HepG2 (cell line): ENCODE measurements around the gene CUL5. TPM values are rescaled to one million over a fixed set of nuclear protein-coding genes. Genes with fewer than 3 reads are reported as not detected.

Experiments
- AGO1 ChIP-seq: fragments of 200-400 bp; formaldehyde crosslinking; IDR thresholded peaks from 2 replicates; pipeline ENCODE4 v1.6.1; 2017; ENCODE audit warnings: mild to moderate bottlenecking, low read depth, low read length, moderate library complexity; ENCODE audit not compliant: poor library complexity, severe bottlenecking
- HDAC6 ChIP-seq: fragments of 200-600 bp; sonication (generic); IDR thresholded peaks from 2 replicates; pipeline ENCODE4 v1.7.0; 2017; ENCODE audit warnings: mild to moderate bottlenecking, antibody characterized with exemption, low read length, low read depth
- ISL2 ChIP-seq: sonication (generic); formaldehyde crosslinking; IDR thresholded peaks from 2 replicates; pipeline ENCODE4 v1.5.0; 2020; ENCODE audit warnings: missing genetic modification reagents
- KDM3A ChIP-seq: IDR thresholded peaks from 2 replicates; pipeline ENCODE4 v1.6.1; 2018; ENCODE audit warnings: low read depth, missing compliant biosample characterization
- NR2F2 ChIP-seq: IDR thresholded peaks from 2 replicates; pipeline ENCODE4 v1.6.1; 2012; ENCODE audit warnings: low read depth, inconsistent platforms, borderline replicate concordance
- PHB2 ChIP-seq: fragments of 450-650 bp; IDR thresholded peaks from 2 replicates; pipeline ENCODE4 v1.6.1; 2018; ENCODE audit not compliant: partially characterized antibody
- SRSF1 ChIP-seq: fragments of 200-400 bp; formaldehyde crosslinking; optimal IDR thresholded peaks from 2 replicates; pipeline ENCODE3; 2017; ENCODE audit warnings: mild to moderate bottlenecking, low read depth, low read length, moderate library complexity
- TCF7 ChIP-seq: sonication (generic); IDR thresholded peaks from 2 replicates; pipeline ENCODE4 v1.6.1; 2016; ENCODE audit warnings: antibody characterized with exemption, low read depth
- ZNF264 ChIP-seq: sonication (generic); formaldehyde crosslinking; IDR thresholded peaks from 2 replicates; pipeline ENCODE4 v1.4.0; 2020; ENCODE audit warnings: missing genetic modification reagents
- ZNF432 ChIP-seq: sonication (generic); formaldehyde crosslinking; IDR thresholded peaks from 2 replicates; pipeline ENCODE4 v1.5.0; 2020; ENCODE audit warnings: missing genetic modification reagents, mild to moderate bottlenecking, borderline replicate concordance
- ZNF878 ChIP-seq: sonication (generic); formaldehyde crosslinking; IDR thresholded peaks from 2 replicates; pipeline ENCODE4 v1.8.1; 2023; ENCODE audit warnings: mild to moderate bottlenecking, missing genetic modification reagents, moderate library complexity
- ZSCAN22 ChIP-seq: sonication (generic); formaldehyde crosslinking; IDR thresholded peaks from 2 replicates; pipeline ENCODE4 v1.4.0; 2020; ENCODE audit warnings: mild to moderate bottlenecking, missing genetic modification reagents
- polyA plus RNA-seq, 8 experiments: library from polyadenylated mRNA; depleted of rRNA in 3 of 8; stranded (reverse) in 7 of 8; unstranded in 1 of 8; fragments of >200 nt; fragmentation: Illumina TruSeq in 4 of 8; extraction: Trizol in 4 of 8; gene quantifications; 2 replicates each; pipeline versions ENCODE4 v1.2.1 to v1.2.3, GENCODE V29; 2011 to 2016; ENCODE audit warnings: low read depth in 4 of 8, missing spikeins in 1 of 8, mixed read lengths in 1 of 8; ENCODE audit not compliant: insufficient read depth in 1 of 8
- total RNA-seq, 5 experiments: library from RNA; depleted of rRNA; stranded (reverse); fragments of >200 nt; fragmentation: Illumina TruSeq; extraction: Trizol; gene quantifications; 2 replicates each; pipeline ENCODE4 v1.2.3, GENCODE V29; 2016; ENCODE audit warnings: low read depth in 1 of 5
- TF ChIP-seq, protein P1 (sequence below): sonication (generic); formaldehyde crosslinking; IDR thresholded peaks from 2 replicates; pipeline ENCODE4 v1.5.0; 2020; ENCODE audit warnings: missing genetic modification reagents
- TF ChIP-seq, protein P2 (sequence below): sonication (generic); formaldehyde crosslinking; IDR thresholded peaks from 2 replicates; pipeline ENCODE4 v1.5.1; 2020; ENCODE audit warnings: missing genetic modification reagents, mild to moderate bottlenecking, borderline replicate concordance
- TF ChIP-seq, protein P3 (sequence below): sonication (generic); formaldehyde crosslinking; conservative IDR thresholded peaks from 2 replicates; pipeline ENCODE4 v1.4.0; 2020; ENCODE audit warnings: missing genetic modification reagents
- TF ChIP-seq, protein P4 (sequence below): sonication (generic); formaldehyde crosslinking; IDR thresholded peaks from 2 replicates; pipeline ENCODE4 v1.8.0; 2022; ENCODE audit warnings: missing genetic modification reagents, low read depth, mild to moderate bottlenecking, borderline replicate concordance
- TF ChIP-seq, protein P5 (sequence below): sonication (generic); formaldehyde crosslinking; IDR thresholded peaks from 2 replicates; pipeline ENCODE4 v1.4.0; 2020; ENCODE audit warnings: missing genetic modification reagents, mild to moderate bottlenecking, borderline replicate concordance
- TF ChIP-seq, protein P6 (sequence below): sonication (generic); formaldehyde crosslinking; conservative IDR thresholded peaks from 2 replicates; pipeline ENCODE4 v1.5.0; 2020; ENCODE audit warnings: missing genetic modification reagents
- TF ChIP-seq, protein P7 (sequence below): sonication (generic); formaldehyde crosslinking; IDR thresholded peaks from 2 replicates; pipeline ENCODE4 v1.5.1; 2020; ENCODE audit warnings: mild to moderate bottlenecking, missing genetic modification reagents, moderate library complexity

The CUL5 gene
- total and polyA plus RNA-seq, 2 of the 13 experiments (the other 11 are each of a cell fraction or from before 2014, with no cell fraction given), result 7.0 to 24.7 TPM

DNA sequence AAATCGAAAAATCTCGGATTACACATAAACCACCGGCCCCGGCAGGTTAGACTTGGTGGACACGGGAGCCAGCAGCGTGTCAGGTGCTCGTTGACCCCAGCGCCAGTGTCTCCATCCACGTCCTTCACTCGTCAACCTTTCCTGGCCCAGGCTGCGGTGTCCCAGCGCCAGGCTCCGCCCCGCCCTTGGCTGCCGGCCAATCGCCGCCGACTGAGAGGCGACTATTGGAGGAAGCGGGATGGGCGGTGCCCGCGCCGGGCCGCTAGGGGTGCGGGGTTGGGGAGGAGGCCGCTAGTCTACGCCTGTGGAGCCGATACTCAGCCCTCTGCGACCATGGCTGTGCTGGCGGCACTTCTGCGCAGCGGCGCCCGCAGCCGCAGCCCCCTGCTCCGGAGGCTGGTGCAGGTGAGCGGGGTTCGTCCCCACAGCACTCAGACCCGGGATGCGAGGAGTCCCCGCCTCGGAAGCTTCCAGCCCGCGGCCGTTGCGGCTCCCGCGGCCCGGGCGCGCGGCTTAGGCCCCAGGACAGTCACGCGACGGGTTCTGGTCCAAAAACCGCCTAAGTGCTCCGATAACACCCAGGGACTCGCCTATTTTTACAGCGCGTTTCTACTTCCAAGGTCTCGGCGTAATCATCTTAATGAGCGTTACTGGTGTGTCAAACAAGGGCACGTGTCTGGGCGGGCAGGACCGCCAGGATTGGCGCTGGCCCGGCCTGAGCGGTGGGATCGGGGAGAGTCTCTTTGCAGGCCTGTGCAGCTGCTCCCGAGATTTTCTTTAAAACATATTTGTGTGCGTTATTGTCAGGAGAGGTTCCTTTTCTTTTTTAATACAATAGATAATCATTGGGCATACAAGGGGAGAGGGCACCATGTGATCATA lies 112.8 kb downstream of the CUL5 start, which contains the start of gene ACAT1 (continued):
- TF ChIP-seq ZNF878 (CRISPR knock-in tag) (no peak), TCF7 (no peak), NR2F2 (0 out of 2 replicates have a peak, but pooled peaks have one; percentile 34), SRSF1 (no peak), AGO1 (no peak), ZNF432 (CRISPR knock-in tag) (no peak), ZNF264 (CRISPR knock-in tag) (peak; percentile 13; the same call in 1 of the 2 replicates), ISL2 (CRISPR knock-in tag) (0 out of 2 replicates have a peak, but pooled peaks have one; percentile 11), PHB2 (no peak), ZSCAN22 (no peak), KDM3A (CRISPR knock-in tag) (peak; percentile 83; the same call in 1 of the 2 replicates), HDAC6 (no peak)
- TF ChIP-seq, protein P1, sequence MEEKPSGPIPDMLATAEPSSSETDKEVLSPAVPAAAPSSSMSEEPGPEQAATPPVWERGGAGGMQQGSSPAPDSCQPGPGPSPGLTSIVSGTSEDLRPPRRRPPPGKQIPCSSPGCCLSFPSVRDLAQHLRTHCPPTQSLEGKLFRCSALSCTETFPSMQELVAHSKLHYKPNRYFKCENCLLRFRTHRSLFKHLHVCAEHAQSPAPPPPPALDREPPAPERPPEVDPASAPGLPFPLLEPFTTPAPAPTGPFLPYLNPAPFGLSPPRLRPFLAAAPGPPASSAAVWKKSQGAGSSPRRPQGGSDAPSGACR (CRISPR knock-in tag), result peak; percentile 36; the same call in 1 of the 2 replicates
- TF ChIP-seq, protein P2, sequence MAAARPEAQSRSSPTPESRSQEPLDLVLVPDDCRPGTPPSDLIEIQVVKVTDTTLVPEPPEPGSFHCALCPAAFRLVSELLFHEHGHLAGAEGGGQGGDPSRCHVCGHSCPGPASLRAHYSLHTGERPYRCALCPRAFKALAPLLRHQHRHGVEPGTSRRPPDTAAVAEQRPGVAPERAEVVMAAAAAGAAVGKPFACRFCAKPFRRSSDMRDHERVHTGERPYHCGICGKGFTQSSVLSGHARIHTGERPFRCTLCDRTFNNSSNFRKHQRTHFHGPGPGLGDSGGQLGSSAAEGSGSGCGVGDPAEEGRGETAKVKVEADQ, result peak; percentile 76
- TF ChIP-seq, protein P3, sequence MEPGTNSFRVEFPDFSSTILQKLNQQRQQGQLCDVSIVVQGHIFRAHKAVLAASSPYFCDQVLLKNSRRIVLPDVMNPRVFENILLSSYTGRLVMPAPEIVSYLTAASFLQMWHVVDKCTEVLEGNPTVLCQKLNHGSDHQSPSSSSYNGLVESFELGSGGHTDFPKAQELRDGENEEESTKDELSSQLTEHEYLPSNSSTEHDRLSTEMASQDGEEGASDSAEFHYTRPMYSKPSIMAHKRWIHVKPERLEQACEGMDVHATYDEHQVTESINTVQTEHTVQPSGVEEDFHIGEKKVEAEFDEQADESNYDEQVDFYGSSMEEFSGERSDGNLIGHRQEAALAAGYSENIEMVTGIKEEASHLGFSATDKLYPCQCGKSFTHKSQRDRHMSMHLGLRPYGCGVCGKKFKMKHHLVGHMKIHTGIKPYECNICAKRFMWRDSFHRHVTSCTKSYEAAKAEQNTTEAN (CRISPR knock-in tag), result 0 out of 2 replicates have a peak, but pooled peaks have one; percentile 45
- TF ChIP-seq, protein P4, sequence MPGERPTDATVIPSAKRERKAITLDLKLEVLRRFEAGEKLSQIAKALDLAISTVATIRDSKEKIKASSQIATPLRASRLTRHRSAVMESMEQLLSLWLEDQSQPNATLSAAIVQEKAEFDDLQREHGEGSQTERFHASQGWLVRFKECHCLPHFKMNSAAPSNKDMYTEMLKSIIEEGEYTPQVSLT, result no peak
- TF ChIP-seq, protein P5, sequence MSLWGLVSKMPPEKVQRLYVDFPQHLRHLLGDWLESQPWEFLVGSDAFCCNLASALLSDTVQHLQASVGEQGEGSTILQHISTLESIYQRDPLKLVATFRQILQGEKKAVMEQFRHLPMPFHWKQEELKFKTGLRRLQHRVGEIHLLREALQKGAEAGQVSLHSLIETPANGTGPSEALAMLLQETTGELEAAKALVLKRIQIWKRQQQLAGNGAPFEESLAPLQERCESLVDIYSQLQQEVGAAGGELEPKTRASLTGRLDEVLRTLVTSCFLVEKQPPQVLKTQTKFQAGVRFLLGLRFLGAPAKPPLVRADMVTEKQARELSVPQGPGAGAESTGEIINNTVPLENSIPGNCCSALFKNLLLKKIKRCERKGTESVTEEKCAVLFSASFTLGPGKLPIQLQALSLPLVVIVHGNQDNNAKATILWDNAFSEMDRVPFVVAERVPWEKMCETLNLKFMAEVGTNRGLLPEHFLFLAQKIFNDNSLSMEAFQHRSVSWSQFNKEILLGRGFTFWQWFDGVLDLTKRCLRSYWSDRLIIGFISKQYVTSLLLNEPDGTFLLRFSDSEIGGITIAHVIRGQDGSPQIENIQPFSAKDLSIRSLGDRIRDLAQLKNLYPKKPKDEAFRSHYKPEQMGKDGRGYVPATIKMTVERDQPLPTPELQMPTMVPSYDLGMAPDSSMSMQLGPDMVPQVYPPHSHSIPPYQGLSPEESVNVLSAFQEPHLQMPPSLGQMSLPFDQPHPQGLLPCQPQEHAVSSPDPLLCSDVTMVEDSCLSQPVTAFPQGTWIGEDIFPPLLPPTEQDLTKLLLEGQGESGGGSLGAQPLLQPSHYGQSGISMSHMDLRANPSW (CRISPR knock-in tag), result no peak
- TF ChIP-seq, protein P6, sequence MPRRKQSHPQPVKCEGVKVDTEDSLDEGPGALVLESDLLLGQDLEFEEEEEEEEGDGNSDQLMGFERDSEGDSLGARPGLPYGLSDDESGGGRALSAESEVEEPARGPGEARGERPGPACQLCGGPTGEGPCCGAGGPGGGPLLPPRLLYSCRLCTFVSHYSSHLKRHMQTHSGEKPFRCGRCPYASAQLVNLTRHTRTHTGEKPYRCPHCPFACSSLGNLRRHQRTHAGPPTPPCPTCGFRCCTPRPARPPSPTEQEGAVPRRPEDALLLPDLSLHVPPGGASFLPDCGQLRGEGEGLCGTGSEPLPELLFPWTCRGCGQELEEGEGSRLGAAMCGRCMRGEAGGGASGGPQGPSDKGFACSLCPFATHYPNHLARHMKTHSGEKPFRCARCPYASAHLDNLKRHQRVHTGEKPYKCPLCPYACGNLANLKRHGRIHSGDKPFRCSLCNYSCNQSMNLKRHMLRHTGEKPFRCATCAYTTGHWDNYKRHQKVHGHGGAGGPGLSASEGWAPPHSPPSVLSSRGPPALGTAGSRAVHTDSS (CRISPR knock-in tag), result no peak
- TF ChIP-seq, protein P7, sequence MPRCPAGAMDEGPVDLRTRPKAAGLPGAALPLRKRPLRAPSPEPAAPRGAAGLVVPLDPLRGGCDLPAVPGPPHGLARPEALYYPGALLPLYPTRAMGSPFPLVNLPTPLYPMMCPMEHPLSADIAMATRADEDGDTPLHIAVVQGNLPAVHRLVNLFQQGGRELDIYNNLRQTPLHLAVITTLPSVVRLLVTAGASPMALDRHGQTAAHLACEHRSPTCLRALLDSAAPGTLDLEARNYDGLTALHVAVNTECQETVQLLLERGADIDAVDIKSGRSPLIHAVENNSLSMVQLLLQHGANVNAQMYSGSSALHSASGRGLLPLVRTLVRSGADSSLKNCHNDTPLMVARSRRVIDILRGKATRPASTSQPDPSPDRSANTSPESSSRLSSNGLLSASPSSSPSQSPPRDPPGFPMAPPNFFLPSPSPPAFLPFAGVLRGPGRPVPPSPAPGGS (CRISPR knock-in tag), result peak; percentile 74; the same call in 1 of the 2 replicates
